Astrocyte (in vitro differentiated cells and primary cell): Measurements from ENCODE around the gene RPS6KA4. TPM values are rescaled to one million over a fixed set of nuclear protein-coding genes. Genes with fewer than 3 reads are reported as not detected.

ENCODE experiments used
- DNase-seq: peaks from one replicate; pipeline ENCODE4 v3.0.0-alpha.2; 2010; ENCODE audit warnings: low read depth
- FAIRE-seq: peaks from 2 replicates; lab custom pipeline; 2011; peaks lifted over from hg19 to GRCh38; lab: Jason Lieb, UNC
- H2AFZ ChIP-seq: 2 replicates; pipeline ENCODE4 v1.6.0; 2012; ENCODE audit warnings: low read depth, low read length, inconsistent platforms
- H3K27ac ChIP-seq: 2 replicates; pipeline ENCODE4 v1.5.1; 2011; ENCODE audit warnings: low read depth, low read length, inconsistent platforms
- H3K27me3 ChIP-seq: 2 replicates; pipeline ENCODE4 v1.6.0; 2011; ENCODE audit warnings: low read length, inconsistent platforms; ENCODE audit not compliant: insufficient read depth
- H3K36me3 ChIP-seq: 2 replicates; pipeline ENCODE4 v1.5.1; 2011; ENCODE audit warnings: low read length, inconsistent platforms; ENCODE audit not compliant: insufficient read depth
- H3K4me1 ChIP-seq: 2 replicates; pipeline ENCODE4 v1.5.1; 2011; ENCODE audit warnings: low read length, inconsistent platforms; ENCODE audit not compliant: insufficient read depth
- H3K4me2 ChIP-seq: 2 replicates; pipeline ENCODE4 v1.6.0; 2012; ENCODE audit warnings: low read length, inconsistent platforms
- H3K4me3 ChIP-seq: 2 replicates; pipeline ENCODE4 v1.5.1; 2011; ENCODE audit warnings: low read depth, mild to moderate bottlenecking, low read length, inconsistent platforms; ENCODE audit not compliant: insufficient read depth
- H3K79me2 ChIP-seq: 2 replicates; pipeline ENCODE4 v1.6.0; 2012; ENCODE audit warnings: mild to moderate bottlenecking, low read length, inconsistent platforms; ENCODE audit not compliant: insufficient read depth
- H3K9ac ChIP-seq: 2 replicates; pipeline ENCODE4 v1.6.0; 2012; ENCODE audit warnings: mild to moderate bottlenecking, low read length, inconsistent platforms
- H3K9me3 ChIP-seq: 2 replicates; pipeline ENCODE4 v1.5.1; 2012; ENCODE audit warnings: low read depth, mild to moderate bottlenecking, low read length, inconsistent platforms; ENCODE audit not compliant: insufficient read depth
- H4K20me1 ChIP-seq: 2 replicates; pipeline ENCODE4 v1.6.0; 2012; ENCODE audit warnings: low read length, inconsistent platforms; ENCODE audit not compliant: insufficient read depth
- H3K27ac Mint-ChIP-seq: one replicate; pipeline ENCODE4 v1.8.0; 2021; ENCODE audit warnings: mild to moderate bottlenecking, mixed read lengths; ENCODE audit not compliant: unreplicated experiment
- H3K27me3 Mint-ChIP-seq: one replicate; pipeline ENCODE4 v1.8.0; 2021; ENCODE audit warnings: low read depth, mixed read lengths; ENCODE audit not compliant: unreplicated experiment
- H3K36me3 Mint-ChIP-seq: one replicate; pipeline ENCODE4 v1.8.0; 2021; ENCODE audit warnings: low read depth, mixed read lengths; ENCODE audit not compliant: unreplicated experiment
- H3K4me1 Mint-ChIP-seq: one replicate; pipeline ENCODE4 v1.8.0; 2021; ENCODE audit warnings: low read depth, mixed read lengths; ENCODE audit not compliant: unreplicated experiment
- H3K4me3 Mint-ChIP-seq: one replicate; pipeline ENCODE4 v1.8.0; 2021; ENCODE audit warnings: mild to moderate bottlenecking, moderate library complexity, mixed read lengths; ENCODE audit not compliant: unreplicated experiment
- H3K9me3 Mint-ChIP-seq: one replicate; pipeline ENCODE4 v1.8.0; 2021; ENCODE audit warnings: mild to moderate bottlenecking, mixed read lengths; ENCODE audit not compliant: unreplicated experiment
- CTCF ChIP-seq: IDR thresholded peaks from 2 replicates; pipeline ENCODE4 v1.5.1; 2011; ENCODE audit warnings: low read depth, mild to moderate bottlenecking, inconsistent platforms, low read length, moderate library complexity; ENCODE audit not compliant: insufficient read depth
- EZH2 ChIP-seq: IDR thresholded peaks from 2 replicates; pipeline ENCODE4 v1.6.1; 2012; ENCODE audit warnings: mild to moderate bottlenecking, low read length, inconsistent platforms; ENCODE audit not compliant: insufficient read depth
- total RNA-seq: library from RNA; stranded (reverse); gene quantifications from 2 replicates; pipeline ENCODE4 v1.2.1, GENCODE V29; 2021

Gene RPS6KA4
- total RNA-seq, 1 donor from 2014 or later: 36.2 TPM

- no peak overlapping the region for H2AFZ ChIP-seq
Observed at GRCh38 chr11:64356498-64357411, 2.2 kb upstream of the RPS6KA4 start.

GRCh38 chr11:64357446-64357845 is 1.5 kb upstream of the RPS6KA4 start:
- H3K27me3 Mint-ChIP-seq: no peaks in the 10 kb centered on the region
- H3K4me1 Mint-ChIP-seq: peaks cover 11% of the 10 kb centered on the region
- Histone ChIP-seq H3K9me3 (no peaks in the 10 kb centered on the region), H3K9ac (peak overlapping the region; percentile 88), H3K4me2 (peak overlapping the region; percentile 100), H3K36me3 (peaks cover 6% of the 10 kb centered on the region), H3K27me3 (no peaks in the 10 kb centered on the region), H3K79me2 (peaks cover 23% of the 10 kb centered on the region), H3K4me1 (peaks cover 35% of the 10 kb centered on the region), H4K20me1 (peaks cover 21% of the 10 kb centered on the region), H3K27ac (no peak overlapping the region), H3K4me3 (no peak overlapping the region), H2AFZ (no peak overlapping the region)
- H3K9me3 Mint-ChIP-seq: no peaks in the 10 kb centered on the region
- TF ChIP-seq EZH2 (no peak), CTCF (no peak)
- H3K27ac Mint-ChIP-seq: no peak overlapping the region
- DNase-seq: no peak
- H3K4me3 Mint-ChIP-seq: no peak overlapping the region
- peaks cover 8% of the 10 kb centered on the region for H3K36me3 Mint-ChIP-seq
- FAIRE-seq: no peak

More at GRCh38 chr11:64356498-64357411, 2.2 kb upstream of the RPS6KA4 start:
- Histone ChIP-seq H3K27me3 (no peaks in the 10 kb centered on the region), H3K4me1 (peaks cover 35% of the 10 kb centered on the region), H4K20me1 (peaks cover 21% of the 10 kb centered on the region), H3K36me3 (no peaks in the 10 kb centered on the region), H3K9ac (no peak overlapping the region), H3K27ac (no peak overlapping the region), H3K79me2 (peaks cover 23% of the 10 kb centered on the region), H3K4me3 (no peak overlapping the region), H3K4me2 (no peak overlapping the region), H3K9me3 (no peaks in the 10 kb centered on the region)
- peak overlapping the region; percentile 24 for H3K27ac Mint-ChIP-seq
- peaks cover 1% of the 10 kb centered on the region for H3K27me3 Mint-ChIP-seq
- peaks cover 1% of the 10 kb centered on the region for H3K36me3 Mint-ChIP-seq
- no peak for DNase-seq
- H3K4me3 Mint-ChIP-seq: no peak overlapping the region
- FAIRE-seq: no peak
- TF ChIP-seq EZH2: no peak
- TF ChIP-seq CTCF: peak; percentile 36
- no peaks in the 10 kb centered on the region for H3K9me3 Mint-ChIP-seq
- peaks cover 11% of the 10 kb centered on the region for H3K4me1 Mint-ChIP-seq
